Measurements from ENCODE around the gene SLC12A8. TPM values are rescaled to one million over a fixed set of nuclear protein-coding genes. Genes with fewer than 3 reads are reported as not detected.

The SLC12A8 gene
- total RNA-seq, 1 experiment from 2014 or later, result 30.7 TPM

GRCh38 chr3:125110876-125111480 lies 101.6 kb downstream of the SLC12A8 start:
- no peaks in the 10 kb centered on the region for H3K79me2 ChIP-seq (ENCODE audit: low read depth)
- H3K4me2 ChIP-seq, result peak overlapping the region; percentile 41
- H3F3A ChIP-seq (ENCODE audit: insufficient read depth, low read depth), result peaks cover 13% of the 10 kb centered on the region; the same call in 1 of the 2 replicates
- H3K9me3 ChIP-seq (ENCODE audit: insufficient read depth, low read depth), result no peaks in the 10 kb centered on the region
- no peak for DNase-seq
- ChIA-PET POLR2A (ENCODE audit: unreplicated experiment) (interaction anchor here (0.5 to 0.7 kb wide), 2 partner anchors 15 to 29 kb away, joined by 3 to 5 read pairs; no protein-coding TSS in a partner anchor), CTCF (no interaction called here)
- H3K4me1 ChIP-seq (replicated peaks; ENCODE audit: insufficient read depth), result peaks cover 42% of the 10 kb centered on the region
- no peak overlapping the region for H3K27ac ChIP-seq
- H2AFZ ChIP-seq, result no peak overlapping the region
- H3K9me2 ChIP-seq (ENCODE audit: insufficient read depth), result no peaks in the 10 kb centered on the region
- intact Hi-C loops (cut with micrococcal nuclease; ENCODE audit: unreplicated experiment), result loop anchor here (1.0 kb wide), 2 partner anchors 18 to 44 kb away; no protein-coding TSS in a partner anchor
- no peak overlapping the region for H3K4me3 ChIP-seq
- no peaks in the 10 kb centered on the region for H4K20me1 ChIP-seq (ENCODE audit: insufficient read depth)
- no TSS peak for BruUV-seq (replicated peaks)
- TF ChIP-seq CTCF (conservative IDR thresholded peaks at IDR 0.05) (no peak), EZH2 (IDR thresholded peaks at IDR 0.05; ENCODE audit: low read depth) (no peak)
- H3K36me3 ChIP-seq (ENCODE audit: low read depth), result peaks cover 7% of the 10 kb centered on the region; the same call in 1 of the 2 replicates
- no peaks in the 10 kb centered on the region for H3K27me3 ChIP-seq (ENCODE audit: insufficient read depth, low read depth)

GRCh38 chr3:125110016-125110875 lies 102.3 kb downstream of the SLC12A8 start:
- CTCF ChIA-PET, result interaction anchor here (0.6 kb wide), 1 partner anchor 56 kb away, joined by 4 read pairs; no protein-coding TSS in a partner anchor
- H3K4me3 ChIP-seq, result no peak overlapping the region
- POLR2A ChIA-PET (ENCODE audit: unreplicated experiment), result interaction anchor here (0.5 to 0.7 kb wide), 2 partner anchors 16 to 30 kb away, joined by 3 to 5 read pairs; no protein-coding TSS in a partner anchor

More at GRCh38 chr3:125110016-125110875, 102.3 kb downstream of the SLC12A8 start:
- Histone ChIP-seq H3K4me1 (replicated peaks; ENCODE audit: insufficient read depth) (peaks cover 36% of the 10 kb centered on the region), H3F3A (ENCODE audit: insufficient read depth, low read depth) (peaks cover 13% of the 10 kb centered on the region; the same call in 1 of the 2 replicates), H2AFZ (no peak overlapping the region), H3K27ac (no peak overlapping the region), H3K9me2 (ENCODE audit: insufficient read depth) (no peaks in the 10 kb centered on the region), H3K27me3 (ENCODE audit: insufficient read depth, low read depth) (no peaks in the 10 kb centered on the region), H3K36me3 (ENCODE audit: low read depth) (peaks cover 7% of the 10 kb centered on the region; the same call in 1 of the 2 replicates), H3K9me3 (ENCODE audit: insufficient read depth, low read depth) (no peaks in the 10 kb centered on the region), H4K20me1 (ENCODE audit: insufficient read depth) (no peaks in the 10 kb centered on the region), H3K79me2 (ENCODE audit: low read depth) (no peaks in the 10 kb centered on the region), H3K4me2 (peak overlapping the region; percentile 41)
- no TSS peak for BruUV-seq (replicated peaks)
- TF ChIP-seq CTCF (conservative IDR thresholded peaks at IDR 0.05), result no peak
- no peak for TF ChIP-seq EZH2 (IDR thresholded peaks at IDR 0.05; ENCODE audit: low read depth)
- intact Hi-C loops (cut with micrococcal nuclease; ENCODE audit: unreplicated experiment), result loop anchor here (1.0 kb wide), 2 partner anchors 19 to 43 kb away; no protein-coding TSS in a partner anchor
- peak; percentile 54 to 69 for DNase-seq

All from PC-9 (cell line).